Smooth muscle cell (in vitro differentiated cells): Measurements from ENCODE around the gene RAB8A. TPM values are rescaled to one million over a fixed set of nuclear protein-coding genes. Genes with fewer than 3 reads are reported as not detected.

Source experiments
- DNase-seq: peaks from one replicate; lab custom pipeline; 2025; ENCODE audit not compliant: unreplicated experiment; lab: John Stamatoyannopoulos, UW
- H2AFZ ChIP-seq: fragments of 200-600 bp; sonication (generic); 2 replicates; pipeline ENCODE4 v1.6.0; 2016; ENCODE audit warnings: antibody characterized with exemption, low read depth, mild to moderate bottlenecking
- H3F3A ChIP-seq: fragments of 200-600 bp; sonication (generic); 2 replicates; pipeline ENCODE4 v1.6.0; 2017; ENCODE audit warnings: antibody characterized with exemption, low read depth
- H3K27ac ChIP-seq: fragments of 200-600 bp; sonication (generic); 2 replicates; pipeline ENCODE4 v1.5.1; 2016; ENCODE audit warnings: low read depth, mild to moderate bottlenecking
- H3K27me3 ChIP-seq: fragments of 200-600 bp; sonication (generic); 2 replicates; pipeline ENCODE4 v1.6.1; 2016; ENCODE audit warnings: low read depth, mild to moderate bottlenecking
- H3K36me3 ChIP-seq: fragments of 200-600 bp; sonication (generic); 2 replicates; pipeline ENCODE4 v1.5.1; 2016; ENCODE audit warnings: low read depth
- H3K4me1 ChIP-seq: fragments of 200-600 bp; sonication (generic); 2 replicates; pipeline ENCODE4 v1.5.1; 2016; ENCODE audit warnings: low read depth
- H3K4me2 ChIP-seq: fragments of 200-600 bp; sonication (generic); 2 replicates; pipeline ENCODE4 v1.6.0; 2016; ENCODE audit warnings: mild to moderate bottlenecking
- H3K4me3 ChIP-seq: fragments of 200-600 bp; sonication (generic); 2 replicates; pipeline ENCODE4 v1.5.1; 2016; ENCODE audit warnings: mild to moderate bottlenecking
- H3K79me2 ChIP-seq: fragments of 200-600 bp; sonication (generic); 2 replicates; pipeline ENCODE4 v1.6.0; 2016; ENCODE audit warnings: low read depth, mild to moderate bottlenecking
- H3K9ac ChIP-seq: fragments of 200-600 bp; sonication (generic); 2 replicates; pipeline ENCODE4 v1.6.0; 2016; ENCODE audit warnings: low read depth
- H3K9me3 ChIP-seq: fragments of 200-600 bp; sonication (generic); replicated peaks from 2 replicates; pipeline ENCODE4 v1.5.1; 2016; ENCODE audit warnings: low read depth
- H4K20me1 ChIP-seq: fragments of 200-600 bp; sonication (generic); 2 replicates; pipeline ENCODE4 v1.6.0; 2016; ENCODE audit warnings: low read depth
- CTCF ChIP-seq: fragments of 200-600 bp; sonication (generic); IDR thresholded peaks from 2 replicates; pipeline ENCODE4 v1.5.1; 2017; ENCODE audit warnings: borderline replicate concordance, mild to moderate bottlenecking, antibody characterized with exemption; ENCODE audit not compliant: insufficient read depth, poor library complexity, severe bottlenecking
- WGBS: methylation state at CpG from one replicate; pipeline ENCODE4 v1.1.7; 2016; ENCODE audit warnings: low lambda C conversion rate; 5-methylcytosine and 5-hydroxymethylcytosine counted together
- polyA plus RNA-seq: library from polyadenylated mRNA; unstranded; fragments of >200 nt; fragmentation: Nextera tagmentation; extraction: Ambion mirVana; gene quantifications from 2 replicates; pipeline ENCODE4 v1.2.1, GENCODE V29; 2016
- total RNA-seq: library from RNA; depleted of rRNA; stranded (reverse); fragments of >200 nt; gene quantifications from 2 replicates; pipeline ENCODE4 v1.2.3, GENCODE V29; 2014

RAB8A gene
- total and polyA plus RNA-seq, 2 experiments from 2014 or later, result 47.3 to 96.0 TPM

GRCh38 chr19:16094360-16095070 is 17.2 kb upstream of the RAB8A start:
- H3K4me2 ChIP-seq, result peak overlapping the region; percentile 48
- 57% methylated on average over 10 of the region's 10 CpGs for WGBS
- H3K4me3 ChIP-seq, result no peak overlapping the region
- peak overlapping the region; percentile 83 for H3K27ac ChIP-seq
- peaks cover 29% of the 10 kb centered on the region for H3K36me3 ChIP-seq
- H3K9me3 ChIP-seq, result no peaks in the 10 kb centered on the region
- no peak overlapping the region for H3K9ac ChIP-seq
- no peak for DNase-seq
- peaks cover 100% of the 10 kb centered on the region for H4K20me1 ChIP-seq
- no peaks in the 10 kb centered on the region for H3K4me1 ChIP-seq
- peaks cover 92% of the 10 kb centered on the region for H3F3A ChIP-seq
- H2AFZ ChIP-seq, result no peak overlapping the region
- peaks cover 59% of the 10 kb centered on the region for H3K79me2 ChIP-seq
- no peaks in the 10 kb centered on the region for H3K27me3 ChIP-seq
- TF ChIP-seq CTCF, result no peak

- Histone ChIP-seq H3K9ac (no peak overlapping the region), H3K79me2 (peaks cover 53% of the 10 kb centered on the region), H3K9me3 (no peaks in the 10 kb centered on the region), H3K4me2 (no peak overlapping the region), H3K27ac (peak overlapping the region; percentile 83), H3K36me3 (peaks cover 35% of the 10 kb centered on the region), H2AFZ (no peak overlapping the region), H3K27me3 (no peaks in the 10 kb centered on the region), H3F3A (peaks cover 92% of the 10 kb centered on the region), H3K4me1 (no peaks in the 10 kb centered on the region), H3K4me3 (no peak overlapping the region), H4K20me1 (peaks cover 100% of the 10 kb centered on the region)
- no peak for DNase-seq
- TF ChIP-seq CTCF, result no peak
- 81% methylated on average over 13 of the region's 13 CpGs for WGBS
These were observed 16.6 kb upstream of the RAB8A start for GRCh38 chr19:16095071-16095571.

- Histone ChIP-seq H3F3A (peaks cover 92% of the 10 kb centered on the region), H3K4me2 (peak overlapping the region; percentile 15), H3K36me3 (peaks cover 41% of the 10 kb centered on the region), H2AFZ (no peak overlapping the region), H3K4me1 (no peaks in the 10 kb centered on the region), H4K20me1 (peaks cover 100% of the 10 kb centered on the region), H3K27me3 (no peaks in the 10 kb centered on the region), H3K27ac (peak overlapping the region; percentile 83), H3K4me3 (no peak overlapping the region), H3K79me2 (peaks cover 40% of the 10 kb centered on the region), H3K9me3 (no peaks in the 10 kb centered on the region), H3K9ac (no peak overlapping the region)
- 59% methylated on average over 10 of the region's 10 CpGs for WGBS
- no peak for TF ChIP-seq CTCF
- DNase-seq, result no peak
These were observed 15.3 kb upstream of the RAB8A start for GRCh38 chr19:16096280-16096855.
